ENCODE data around the gene RAB12.
"Not testable (repeated sequence)": the region's sequence is repeated elsewhere in the genome, so short reads cannot be mapped to it uniquely, and the experiment has no call there.

Gene RAB12

DNA sequence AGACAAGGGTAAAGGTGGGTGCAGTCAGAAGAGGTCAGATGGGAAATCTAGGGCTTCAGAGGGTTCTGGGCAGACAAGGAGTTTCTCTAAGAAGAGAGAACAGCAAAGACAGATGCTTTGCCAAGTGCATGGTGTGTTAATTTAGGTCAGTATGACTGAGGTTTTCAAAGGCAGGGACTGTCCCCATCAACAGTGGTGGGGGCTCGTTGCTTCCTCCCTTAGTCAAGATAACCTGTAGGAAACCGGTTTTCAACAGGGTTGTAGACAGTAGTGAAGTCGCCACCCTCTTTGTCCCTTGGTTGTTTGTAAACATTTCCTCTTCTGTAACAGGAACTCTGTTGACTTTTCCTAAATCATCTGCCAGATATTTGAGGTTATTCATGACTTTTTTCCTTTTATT is 11.6 kb downstream of the RAB12 start:
- no peaks in the 10 kb centered on the region for H3K27me3 ChIP-seq (ENCODE audit: control insufficient read depth, low read length)
- H3K4me2 ChIP-seq (ENCODE audit: low read length): no peak overlapping the region
- H3K79me2 ChIP-seq (ENCODE audit: control insufficient read depth, low read length): peaks cover 100% of the 10 kb centered on the region
- H3F3A ChIP-seq (ENCODE audit: control insufficient read depth, insufficient read depth): no peaks in the 10 kb centered on the region; the same call in 1 of the 2 replicates
- TF ChIP-seq EZH2phosphoT487 (IDR thresholded peaks at IDR 0.05; ENCODE audit: borderline replicate concordance, low read length): no peak
- TF ChIP-seq, protein P1, sequence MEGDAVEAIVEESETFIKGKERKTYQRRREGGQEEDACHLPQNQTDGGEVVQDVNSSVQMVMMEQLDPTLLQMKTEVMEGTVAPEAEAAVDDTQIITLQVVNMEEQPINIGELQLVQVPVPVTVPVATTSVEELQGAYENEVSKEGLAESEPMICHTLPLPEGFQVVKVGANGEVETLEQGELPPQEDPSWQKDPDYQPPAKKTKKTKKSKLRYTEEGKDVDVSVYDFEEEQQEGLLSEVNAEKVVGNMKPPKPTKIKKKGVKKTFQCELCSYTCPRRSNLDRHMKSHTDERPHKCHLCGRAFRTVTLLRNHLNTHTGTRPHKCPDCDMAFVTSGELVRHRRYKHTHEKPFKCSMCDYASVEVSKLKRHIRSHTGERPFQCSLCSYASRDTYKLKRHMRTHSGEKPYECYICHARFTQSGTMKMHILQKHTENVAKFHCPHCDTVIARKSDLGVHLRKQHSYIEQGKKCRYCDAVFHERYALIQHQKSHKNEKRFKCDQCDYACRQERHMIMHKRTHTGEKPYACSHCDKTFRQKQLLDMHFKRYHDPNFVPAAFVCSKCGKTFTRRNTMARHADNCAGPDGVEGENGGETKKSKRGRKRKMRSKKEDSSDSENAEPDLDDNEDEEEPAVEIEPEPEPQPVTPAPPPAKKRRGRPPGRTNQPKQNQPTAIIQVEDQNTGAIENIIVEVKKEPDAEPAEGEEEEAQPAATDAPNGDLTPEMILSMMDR (IDR thresholded peaks at IDR 0.05; ENCODE audit: low read depth, low read length, poor library complexity, severe bottlenecking): no peak
- no peaks in the 10 kb centered on the region for H3K9me2 ChIP-seq (replicated peaks; ENCODE audit: control insufficient read depth, low read length)
- H4K20me1 ChIP-seq (ENCODE audit: control insufficient read depth, insufficient read depth, low read depth, low read length): peaks cover 18% of the 10 kb centered on the region
- H3K36me3 ChIP-seq (ENCODE audit: control insufficient read depth, low read length): peaks cover 86% of the 10 kb centered on the region
- peaks cover 5% of the 10 kb centered on the region; the same call in 1 of the 2 replicates for H3K9me3 ChIP-seq (ENCODE audit: control insufficient read depth, insufficient read depth, low read length)
- peaks cover 29% of the 10 kb centered on the region for H3K4me1 ChIP-seq (ENCODE audit: control insufficient read depth, low read length)
- H3K27ac ChIP-seq (ENCODE audit: low read depth, low read length): no peak overlapping the region
- H3K4me3 ChIP-seq (ENCODE audit: low read length): no peak overlapping the region

DNA sequence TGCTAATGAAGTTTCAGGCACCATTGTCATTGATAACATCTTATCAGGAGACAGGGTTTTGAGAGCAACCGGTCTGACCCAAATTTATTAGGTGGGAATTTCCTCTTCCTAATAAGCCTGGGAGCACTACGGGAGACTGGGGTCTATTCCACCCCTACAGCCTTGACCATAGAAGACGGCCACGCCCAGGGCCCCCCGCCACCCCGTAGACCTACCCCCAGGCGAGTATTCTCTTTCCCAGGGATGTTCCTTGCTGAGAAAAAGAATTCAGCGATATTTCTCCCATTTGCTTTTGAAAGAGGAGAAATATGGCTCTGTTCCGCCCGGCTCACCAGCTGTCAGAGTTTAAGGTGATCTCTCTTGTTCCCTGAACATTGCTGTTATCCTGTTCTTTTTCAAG is 13.4 kb downstream of the RAB12 start:
- not testable (repeated sequence) for H3K4me2 ChIP-seq (ENCODE audit: low read length); H3K4me3 ChIP-seq (ENCODE audit: low read length); H3F3A ChIP-seq (ENCODE audit: control insufficient read depth, insufficient read depth); H3K9me3 ChIP-seq (ENCODE audit: control insufficient read depth, insufficient read depth, low read length); H3K9me2 ChIP-seq (replicated peaks; ENCODE audit: control insufficient read depth, low read length); H3K27ac ChIP-seq (ENCODE audit: low read depth, low read length); H3K27me3 ChIP-seq (ENCODE audit: control insufficient read depth, low read length)
- Histone ChIP-seq H3K36me3 (ENCODE audit: control insufficient read depth, low read length) (peaks cover 88% of the 10 kb centered on the region), H3K4me1 (ENCODE audit: control insufficient read depth, low read length) (peaks cover 29% of the 10 kb centered on the region), H3K79me2 (ENCODE audit: control insufficient read depth, low read length) (peaks cover 100% of the 10 kb centered on the region), H4K20me1 (ENCODE audit: control insufficient read depth, insufficient read depth, low read depth, low read length) (peaks cover 16% of the 10 kb centered on the region)

DNA sequence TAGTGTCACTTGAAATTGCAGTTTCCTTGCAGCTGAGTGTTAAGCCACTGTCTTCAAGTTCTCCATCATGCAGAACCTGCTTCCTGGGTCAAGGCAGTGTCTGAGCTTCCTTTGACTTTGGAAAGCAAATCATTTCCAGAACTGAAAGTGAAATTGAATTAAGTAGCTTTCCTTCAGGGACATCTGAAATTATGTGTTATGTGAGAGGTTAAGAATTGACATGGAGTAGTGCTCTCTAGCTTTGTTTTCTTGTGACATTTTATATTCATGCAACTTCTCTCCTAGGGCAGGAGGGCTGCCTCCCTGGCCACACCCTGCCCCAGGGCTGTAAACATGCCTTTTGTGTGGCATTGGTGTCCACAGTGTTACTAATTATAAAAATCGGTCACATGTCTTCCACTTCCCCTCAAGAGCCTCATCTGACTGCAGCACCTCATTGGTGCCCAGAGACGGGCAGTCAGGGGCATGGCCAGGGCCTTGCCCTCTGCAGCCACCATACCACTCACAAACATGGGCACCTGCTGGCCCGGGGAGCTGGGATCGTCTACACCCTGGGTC is 14.4 kb downstream of the RAB12 start:
- TF ChIP-seq EZH2phosphoT487 (IDR thresholded peaks at IDR 0.05; ENCODE audit: borderline replicate concordance, low read length): no peak
- TF ChIP-seq, protein P1 (IDR thresholded peaks at IDR 0.05; ENCODE audit: low read depth, low read length, poor library complexity, severe bottlenecking): no peak
- no peaks in the 10 kb centered on the region for H3K27me3 ChIP-seq (ENCODE audit: control insufficient read depth, low read length)
- H4K20me1 ChIP-seq (ENCODE audit: control insufficient read depth, insufficient read depth, low read depth, low read length): peaks cover 16% of the 10 kb centered on the region
- peaks cover 5% of the 10 kb centered on the region; the same call in 1 of the 2 replicates for H3K9me3 ChIP-seq (ENCODE audit: control insufficient read depth, insufficient read depth, low read length)
- no peak overlapping the region for H3K27ac ChIP-seq (ENCODE audit: low read depth, low read length)
- peaks cover 29% of the 10 kb centered on the region for H3K4me1 ChIP-seq (ENCODE audit: control insufficient read depth, low read length)
- H3K9me2 ChIP-seq (replicated peaks; ENCODE audit: control insufficient read depth, low read length): no peaks in the 10 kb centered on the region
- peaks cover 100% of the 10 kb centered on the region for H3K79me2 ChIP-seq (ENCODE audit: control insufficient read depth, low read length)
- H3F3A ChIP-seq (ENCODE audit: control insufficient read depth, insufficient read depth): no peaks in the 10 kb centered on the region; the same call in 1 of the 2 replicates
- H3K4me3 ChIP-seq (ENCODE audit: low read length): no peak overlapping the region
- 0 out of 2 replicates have a peak overlapping the region, but pooled peaks have one; percentile 27 for H3K4me2 ChIP-seq (ENCODE audit: low read length)
- H3K36me3 ChIP-seq (ENCODE audit: control insufficient read depth, low read length): peaks cover 90% of the 10 kb centered on the region

DNA sequence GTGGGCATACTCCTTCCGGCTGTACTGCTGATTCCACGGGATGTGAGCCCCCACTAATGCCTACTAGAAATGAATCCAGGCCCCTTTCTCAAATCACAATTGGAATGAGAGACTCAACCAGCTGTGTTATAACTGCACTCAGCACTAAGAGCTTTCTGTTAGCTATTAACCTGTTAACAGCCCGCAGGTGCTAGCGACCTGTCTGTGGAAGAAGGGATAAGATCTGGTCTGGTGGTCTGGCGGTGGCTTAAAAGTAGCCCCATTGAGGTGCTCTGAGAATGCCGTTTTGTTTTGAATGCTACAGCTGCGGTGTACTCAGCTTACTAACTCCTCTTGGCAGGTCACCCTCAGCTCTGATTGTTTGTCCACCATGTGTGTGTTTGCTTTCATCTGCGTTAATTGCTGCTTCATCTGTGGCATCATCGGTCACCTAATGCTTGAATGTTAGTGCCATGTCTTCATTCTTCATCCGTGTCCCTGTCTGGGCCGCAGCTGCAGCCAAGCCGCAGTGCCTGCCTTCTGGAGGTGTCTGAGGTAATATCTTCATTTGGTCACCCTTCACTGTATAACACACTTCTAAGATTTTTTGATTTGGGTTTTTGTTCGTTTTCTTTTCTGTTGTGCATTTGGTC is 16.3 kb downstream of the RAB12 start:
- TF ChIP-seq, protein P1 (IDR thresholded peaks at IDR 0.05; ENCODE audit: low read depth, low read length, poor library complexity, severe bottlenecking): no peak
- no peak for TF ChIP-seq EZH2phosphoT487 (IDR thresholded peaks at IDR 0.05; ENCODE audit: borderline replicate concordance, low read length)
- Histone ChIP-seq H3K9me2 (replicated peaks; ENCODE audit: control insufficient read depth, low read length) (no peaks in the 10 kb centered on the region), H3K36me3 (ENCODE audit: control insufficient read depth, low read length) (peaks cover 91% of the 10 kb centered on the region), H4K20me1 (ENCODE audit: control insufficient read depth, insufficient read depth, low read depth, low read length) (peaks cover 19% of the 10 kb centered on the region), H3K4me1 (ENCODE audit: control insufficient read depth, low read length) (peaks cover 21% of the 10 kb centered on the region), H3K9me3 (ENCODE audit: control insufficient read depth, insufficient read depth, low read length) (peaks cover 5% of the 10 kb centered on the region; the same call in 1 of the 2 replicates), H3K79me2 (ENCODE audit: control insufficient read depth, low read length) (peaks cover 100% of the 10 kb centered on the region), H3K27me3 (ENCODE audit: control insufficient read depth, low read length) (no peaks in the 10 kb centered on the region), H3F3A (ENCODE audit: control insufficient read depth, insufficient read depth) (no peaks in the 10 kb centered on the region; the same call in 1 of the 2 replicates), H3K4me2 (ENCODE audit: low read length) (no peak overlapping the region), H3K4me3 (ENCODE audit: low read length) (no peak overlapping the region), H3K27ac (ENCODE audit: low read depth, low read length) (no peak overlapping the region)

All from DOHH2 (cell line).